PC-9 (cell line): ENCODE results near the gene HCN1. TPM values are rescaled to one million over a fixed set of nuclear protein-coding genes. Genes with fewer than 3 reads are reported as not detected.

Experiments used
- BruUV-seq: library from RNA; stranded (reverse); fragments of 400-500 nt; replicated peaks from 2 replicates; lab custom pipeline; 2021; lab: Mats Ljungman, UMichigan
- CTCF ChIA-PET: fragments of 300-600 bp; sonication (Branson Sonifier 250); formaldehyde crosslinking; loops from one replicate; lab custom pipeline; 2022; ENCODE audit warnings: antibody characterized with exemption; lab: Charles Lee
- POLR2A ChIA-PET: fragments of 300-600 bp; sonication (Branson Sonifier 250); formaldehyde crosslinking; loops from one replicate; lab custom pipeline; 2022; ENCODE audit warnings: antibody characterized with exemption; ENCODE audit not compliant: unreplicated experiment; lab: Charles Lee
- DNase-seq, 2 experiments: peaks; one replicate each; pipeline versions ENCODE4 v3.0.0 to v3.0.0-alpha.2; 2015 to 2022; ENCODE audit warnings: mixed read lengths in 1 of 2
- H2AFZ ChIP-seq: fragments of 200-600 bp; sonication (generic); 2 replicates; pipeline ENCODE4 v1.8.1; 2017; ENCODE audit warnings: antibody characterized with exemption
- H3F3A ChIP-seq: fragments of 200-600 bp; sonication (generic); 2 replicates; pipeline ENCODE4 v1.8.1; 2017; ENCODE audit warnings: antibody characterized with exemption, mild to moderate bottlenecking, low read depth; ENCODE audit not compliant: insufficient read depth
- H3K27ac ChIP-seq: fragments of 200-600 bp; sonication (generic); 2 replicates; pipeline ENCODE4 v1.6.1; 2016; ENCODE audit warnings: mixed run types
- H3K27me3 ChIP-seq: fragments of 200-600 bp; sonication (generic); 2 replicates; pipeline ENCODE4 v1.6.1; 2016; ENCODE audit warnings: low read depth, mixed run types; ENCODE audit not compliant: insufficient read depth
- H3K36me3 ChIP-seq: fragments of 200-600 bp; sonication (generic); 2 replicates; pipeline ENCODE4 v1.6.1; 2016; ENCODE audit warnings: low read depth, mixed run types
- H3K4me1 ChIP-seq: fragments of 200-600 bp; sonication (generic); replicated peaks from 2 replicates; pipeline ENCODE4 v1.6.1; 2016; ENCODE audit warnings: mixed run types; ENCODE audit not compliant: insufficient read depth
- H3K4me2 ChIP-seq: fragments of 200-600 bp; sonication (generic); 2 replicates; pipeline ENCODE4 v1.6.1; 2017; ENCODE audit warnings: mixed run types
- H3K4me3 ChIP-seq: fragments of 200-600 bp; sonication (generic); 2 replicates; pipeline ENCODE4 v1.6.1; 2016; ENCODE audit warnings: mixed run types
- H3K79me2 ChIP-seq: fragments of 200-600 bp; sonication (generic); 2 replicates; pipeline ENCODE4 v1.6.1; 2017; ENCODE audit warnings: low read depth, mixed run types
- H3K9me2 ChIP-seq: fragments of 200-600 bp; sonication (generic); 2 replicates; pipeline ENCODE4 v1.8.1; 2017; ENCODE audit warnings: mild to moderate bottlenecking; ENCODE audit not compliant: insufficient read depth
- H3K9me3 ChIP-seq: fragments of 200-600 bp; sonication (generic); 2 replicates; pipeline ENCODE4 v1.8.1; 2016; ENCODE audit warnings: low read depth; ENCODE audit not compliant: insufficient read depth
- H4K20me1 ChIP-seq: fragments of 200-600 bp; sonication (generic); 2 replicates; pipeline ENCODE4 v1.8.1; 2017; ENCODE audit not compliant: insufficient read depth
- CTCF ChIP-seq: fragments of 200-600 bp; sonication (generic); conservative IDR thresholded peaks from 2 replicates; pipeline ENCODE4 v1.6.1; 2017; ENCODE audit warnings: mixed run types, antibody characterized with exemption, mild to moderate bottlenecking, moderate library complexity
- EZH2 ChIP-seq: fragments of 200-600 bp; sonication (generic); IDR thresholded peaks from 2 replicates; pipeline ENCODE4 v1.8.0; 2017; ENCODE audit warnings: antibody characterized with exemption, low read depth
- intact Hi-C: fragments of 100-400 bp; cut with micrococcal nuclease; formaldehyde crosslinking; loops from one replicate; pipeline ENCODE4 v1.10.0; 2022; ENCODE audit not compliant: unreplicated experiment
- total RNA-seq: library from RNA; stranded (reverse); gene quantifications from 2 replicates; pipeline ENCODE4 v1.2.3, GENCODE V29; 2021

Gene HCN1
- total RNA-seq, 1 experiment from 2014 or later: not detected

- no peaks in the 10 kb centered on the region for H3K4me1 ChIP-seq
- no peak for TF ChIP-seq EZH2
- no peak for TF ChIP-seq CTCF
- H3K27ac ChIP-seq: no peak overlapping the region
- no peak overlapping the region for H2AFZ ChIP-seq
- H3K79me2 ChIP-seq: no peaks in the 10 kb centered on the region
- ChIA-PET POLR2A (no interaction called here), CTCF (no interaction called here)
- H3K36me3 ChIP-seq: no peaks in the 10 kb centered on the region
- H3K27me3 ChIP-seq: no peaks in the 10 kb centered on the region
- H3K4me3 ChIP-seq: no peak overlapping the region
- no peak for DNase-seq
- no peaks in the 10 kb centered on the region for H3K9me2 ChIP-seq
- H4K20me1 ChIP-seq: no peaks in the 10 kb centered on the region; the same call in 1 of the 2 replicates
- no TSS peak for BruUV-seq
- H3K9me3 ChIP-seq: no peaks in the 10 kb centered on the region
- intact Hi-C loops: no loop called here
- H3F3A ChIP-seq: no peaks in the 10 kb centered on the region
- no peak overlapping the region for H3K4me2 ChIP-seq
Observed at GRCh38 chr5:45271626-45272025, 424.6 kb downstream of the HCN1 start.

DNA sequence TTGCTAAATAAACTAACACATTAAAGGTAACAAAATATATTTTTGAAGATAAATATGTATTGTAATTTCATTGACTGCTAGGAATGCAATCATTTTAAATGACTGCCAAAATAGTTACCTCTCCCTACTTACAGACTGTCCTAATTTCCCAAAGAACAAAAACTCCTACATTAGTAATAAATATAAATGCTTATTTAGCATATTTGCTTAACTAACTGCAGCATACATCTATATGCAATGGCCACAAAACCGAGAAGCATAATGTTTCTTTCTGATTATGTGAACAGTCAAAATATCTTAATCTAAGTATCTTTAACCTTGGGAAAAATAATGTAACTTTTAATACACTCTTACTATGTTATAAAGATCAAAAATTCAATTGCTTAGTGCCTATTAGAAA, 431.7 kb downstream of the HCN1 start:
- H3K27me3 ChIP-seq: no peaks in the 10 kb centered on the region
- POLR2A ChIA-PET: no interaction called here
- CTCF ChIA-PET: no interaction called here
- H3K4me3 ChIP-seq: no peak overlapping the region
- TF ChIP-seq EZH2: no peak
- no peak for TF ChIP-seq CTCF
- no peak overlapping the region for H3K4me2 ChIP-seq
- no peak overlapping the region for H3K27ac ChIP-seq
- no peaks in the 10 kb centered on the region for H3F3A ChIP-seq
- no peaks in the 10 kb centered on the region for H3K9me3 ChIP-seq
- intact Hi-C loops: no loop called here
- no peaks in the 10 kb centered on the region for H3K79me2 ChIP-seq
- H4K20me1 ChIP-seq: no peaks in the 10 kb centered on the region
- no TSS peak for BruUV-seq
- no peaks in the 10 kb centered on the region for H3K9me2 ChIP-seq
- H3K36me3 ChIP-seq: no peaks in the 10 kb centered on the region
- no peaks in the 10 kb centered on the region for H3K4me1 ChIP-seq
- no peak overlapping the region for H2AFZ ChIP-seq
- DNase-seq: no peak

DNA sequence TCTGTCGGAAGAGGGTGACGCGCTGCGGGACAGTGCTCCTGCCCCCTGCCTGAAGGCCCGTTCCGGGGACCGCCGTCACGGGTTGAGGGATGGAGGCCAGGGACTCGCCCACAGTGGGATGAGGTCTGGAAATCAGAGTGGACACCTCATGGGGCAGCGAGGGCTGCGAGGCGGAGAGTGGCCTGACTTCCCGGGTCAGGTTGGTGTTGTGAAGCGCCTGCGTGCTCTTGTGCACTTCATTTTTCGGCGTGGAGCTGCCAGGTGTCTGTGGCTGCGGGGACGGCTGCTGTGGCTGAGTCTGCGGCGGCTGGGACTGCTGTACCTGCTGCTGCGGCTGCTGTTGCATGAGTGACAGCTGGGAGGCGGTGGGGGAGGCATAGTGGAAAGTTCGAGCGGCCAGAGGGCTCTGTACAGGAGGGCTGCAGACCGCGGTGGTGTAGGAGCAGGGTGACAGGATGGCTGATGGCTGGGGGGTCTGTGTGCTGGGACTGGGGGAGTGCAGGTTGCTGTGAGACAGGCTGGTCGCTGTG, 434.1 kb downstream of the HCN1 start:
- TF ChIP-seq EZH2 (no peak), CTCF (no peak)
- POLR2A ChIA-PET: no interaction called here
- H3K27ac ChIP-seq: no peak overlapping the region
- H3K4me3 ChIP-seq: no peak overlapping the region
- no peak overlapping the region for H2AFZ ChIP-seq
- H3K9me2 ChIP-seq: no peaks in the 10 kb centered on the region
- DNase-seq: no peak
- CTCF ChIA-PET: no interaction called here
- no peak overlapping the region for H3K4me2 ChIP-seq
- BruUV-seq: no TSS peak
- H3K9me3 ChIP-seq: no peaks in the 10 kb centered on the region
- no peaks in the 10 kb centered on the region for H3F3A ChIP-seq
- H3K79me2 ChIP-seq: no peaks in the 10 kb centered on the region
- intact Hi-C loops: no loop called here
- H3K27me3 ChIP-seq: no peaks in the 10 kb centered on the region
- H3K36me3 ChIP-seq: no peaks in the 10 kb centered on the region
- no peaks in the 10 kb centered on the region for H3K4me1 ChIP-seq
- no peaks in the 10 kb centered on the region for H4K20me1 ChIP-seq
